IMR-90 (cell line): ENCODE data around the gene IER5. TPM values are rescaled to one million over a fixed set of nuclear protein-coding genes. Genes with fewer than 3 reads are reported as not detected.

Experiments
- ATAC-seq: fragments of 200-7000 bp; cut with Tn5 transposase; 2 replicates; pipeline ENCODE4 v1.9.1; 2020; ENCODE audit warnings: low read depth, mild to moderate bottlenecking, moderate library complexity
- BruUV-seq: library from RNA; stranded (reverse); fragments of 400-500 nt; replicated peaks from 2 replicates; lab custom pipeline; 2021; lab: Mats Ljungman, UMichigan
- CTCF ChIA-PET: fragments of 300-600 bp; formaldehyde crosslinking; extraction: SDS; loops from one replicate; lab custom pipeline; 2021; ENCODE audit warnings: antibody characterized with exemption; lab: Yijun Ruan, JAX
- POLR2A ChIA-PET: fragments of 300-600 bp; sonication (Branson Sonifier 250); formaldehyde crosslinking; loops from one replicate; lab custom pipeline; 2022; ENCODE audit warnings: antibody characterized with exemption; ENCODE audit not compliant: unreplicated experiment; lab: Charles Lee
- DNase-seq: peaks from one replicate; pipeline ENCODE4 v3.0.0; 2013
- H2AFZ ChIP-seq: replicated peaks from 2 replicates; pipeline ENCODE3; 2013; ENCODE audit warnings: low read length, mild to moderate bottlenecking; ENCODE audit not compliant: poor library complexity
- H2AK5ac ChIP-seq: 2 replicates; pipeline ENCODE4 v1.6.1; 2013; ENCODE audit warnings: low read depth, low read length, inconsistent platforms
- H2AK9ac ChIP-seq: replicated peaks from 2 replicates; pipeline ENCODE3; 2013; ENCODE audit warnings: mild to moderate bottlenecking, low read depth, low read length, moderate library complexity; ENCODE audit not compliant: poor library complexity
- H2BK120ac ChIP-seq: 2 replicates; pipeline ENCODE4 v1.6.1; 2013; ENCODE audit warnings: low read depth, low read length, inconsistent platforms
- H2BK15ac ChIP-seq: 3 replicates; pipeline ENCODE4 v1.6.1; 2013; ENCODE audit warnings: low read depth, low read length, inconsistent platforms
- H2BK20ac ChIP-seq: 2 replicates; pipeline ENCODE4 v1.6.1; 2013; ENCODE audit warnings: low read depth, mild to moderate bottlenecking, inconsistent platforms, low read length, moderate library complexity
- H2BK5ac ChIP-seq: 2 replicates; pipeline ENCODE4 v1.6.1; 2013; ENCODE audit warnings: mild to moderate bottlenecking, low read depth, low read length, inconsistent platforms; ENCODE audit not compliant: poor library complexity, severe bottlenecking
- H3K14ac ChIP-seq: replicated peaks from 2 replicates; pipeline ENCODE4 v1.6.1; 2013; ENCODE audit warnings: low read depth, low read length, inconsistent platforms
- H3K18ac ChIP-seq: 2 replicates; pipeline ENCODE4 v1.6.1; 2013; ENCODE audit warnings: low read depth, low read length, control low read depth
- H3K23ac ChIP-seq: 2 replicates; pipeline ENCODE4 v1.6.1; 2013; ENCODE audit warnings: low read depth, low read length, inconsistent platforms
- H3K27ac ChIP-seq: 2 replicates; pipeline ENCODE4 v1.5.1; 2013; ENCODE audit warnings: mild to moderate bottlenecking, control low read depth, low read length; ENCODE audit not compliant: insufficient read depth
- H3K27me3 ChIP-seq: 2 replicates; pipeline ENCODE4 v1.6.1; 2013; ENCODE audit warnings: low read length; ENCODE audit not compliant: control insufficient read depth, insufficient read depth
- H3K36me3 ChIP-seq: 2 replicates; pipeline ENCODE4 v1.6.1; 2013; ENCODE audit warnings: low read length, mixed read lengths; ENCODE audit not compliant: control insufficient read depth, insufficient read depth
- H3K4ac ChIP-seq: 2 replicates; pipeline ENCODE4 v1.6.1; 2013; ENCODE audit warnings: low read depth, low read length, inconsistent platforms
- H3K4me1 ChIP-seq: 2 replicates; pipeline ENCODE4 v1.6.1; 2013; ENCODE audit warnings: low read length, mixed read lengths; ENCODE audit not compliant: control insufficient read depth, insufficient read depth
- H3K4me2 ChIP-seq: 2 replicates; pipeline ENCODE4 v1.6.1; 2013; ENCODE audit warnings: low read depth, mild to moderate bottlenecking, control low read depth, low read length, moderate library complexity
- H3K4me3 ChIP-seq: 2 replicates; pipeline ENCODE4 v1.5.1; 2013; ENCODE audit warnings: low read depth, mild to moderate bottlenecking, control low read depth, low read length, moderate library complexity; ENCODE audit not compliant: insufficient read depth
- H3K56ac ChIP-seq: 2 replicates; pipeline ENCODE4 v1.6.1; 2013; ENCODE audit warnings: low read length, inconsistent platforms; ENCODE audit not compliant: insufficient read depth; ENCODE audit errors: extremely low read depth
- H3K79me1 ChIP-seq, 2 experiments: 2 replicates each; pipeline ENCODE4 v1.6.1; 2013; ENCODE audit warnings: low read length in 2 of 2, inconsistent platforms in 1 of 2, low read depth in 1 of 2
- H3K9ac ChIP-seq: 2 replicates; pipeline ENCODE4 v1.6.1; 2013; ENCODE audit warnings: low read depth, low read length, control low read depth
- H3K9me1 ChIP-seq: 2 replicates; pipeline ENCODE4 v1.6.1; 2013; ENCODE audit warnings: low read length, inconsistent platforms; ENCODE audit not compliant: insufficient read depth
- H3K9me3 ChIP-seq: 2 replicates; pipeline ENCODE4 v1.6.1; 2013; ENCODE audit warnings: low read length; ENCODE audit not compliant: control insufficient read depth, insufficient read depth
- H4K20me1 ChIP-seq: 2 replicates; pipeline ENCODE4 v1.6.1; 2013; ENCODE audit warnings: low read length, inconsistent platforms; ENCODE audit not compliant: insufficient read depth
- H4K5ac ChIP-seq: 2 replicates; pipeline ENCODE4 v1.6.1; 2013; ENCODE audit warnings: mild to moderate bottlenecking, low read depth, low read length, control low read depth
- H4K8ac ChIP-seq, 2 experiments: 2 replicates each; pipeline ENCODE4 v1.6.1; 2013; ENCODE audit warnings: low read depth in 2 of 2, low read length in 2 of 2, control low read depth in 1 of 2, inconsistent platforms in 1 of 2
- H4K91ac ChIP-seq: 2 replicates; pipeline ENCODE4 v1.6.1; 2013; ENCODE audit warnings: low read depth, low read length, inconsistent platforms; ENCODE audit not compliant: insufficient read depth
- BHLHE40 ChIP-seq: fragments of 150-350 bp; IDR thresholded peaks from 2 replicates; pipeline ENCODE4 v1.6.1; 2016; ENCODE audit warnings: mild to moderate bottlenecking, low read depth, low read length
- CEBPB ChIP-seq: IDR thresholded peaks from 2 replicates; pipeline ENCODE4 v1.6.1; 2012; ENCODE audit warnings: low read depth, low read length, improper control_type of control experiment
- ELK1 ChIP-seq: fragments of 150-350 bp; IDR thresholded peaks from 2 replicates; pipeline ENCODE4 v1.6.1; 2016; ENCODE audit warnings: low read depth, mild to moderate bottlenecking, low read length, moderate library complexity, borderline replicate concordance
- FOS ChIP-seq: fragments of 150-350 bp; IDR thresholded peaks from 2 replicates; pipeline ENCODE4 v1.6.1; 2016; ENCODE audit warnings: low read depth, low read length
- MXI1 ChIP-seq: IDR thresholded peaks from 2 replicates; pipeline ENCODE4 v1.6.1; 2012; ENCODE audit warnings: low read depth, mild to moderate bottlenecking, low read length, moderate library complexity, borderline replicate concordance
- SMC3 ChIP-seq: fragments of 150-350 bp; IDR thresholded peaks from 2 replicates; pipeline ENCODE4 v1.6.1; 2016; ENCODE audit warnings: low read depth, mild to moderate bottlenecking, antibody characterized with exemption, low read length, moderate library complexity
- WGBS, 2 experiments: methylation state at CpG; one replicate each; pipeline versions ENCODE4 v1.1.5 to v1.1.7; 2013; ENCODE audit warnings: missing lambda C conversion rate in 2 of 2; ENCODE audit not compliant: insufficient read length in 1 of 2; ENCODE audit errors: extremely low coverage in 2 of 2; 5-methylcytosine and 5-hydroxymethylcytosine counted together
- dilution Hi-C: fragments of 300-500 bp; cut with HindIII; formaldehyde crosslinking; loops from one replicate; pipeline ENCODE4 v1.14.3; 2018; ENCODE audit warnings: low sequenced_read_pairs; ENCODE audit not compliant: unreplicated experiment
- in situ Hi-C: fragments of 300-500 bp; cut with MboI; formaldehyde crosslinking; loops from 3 replicates; pipeline ENCODE4 v1.14.3; 2019; ENCODE audit warnings: low sequenced_read_pairs, inconsistent platforms, mixed read lengths
- intact Hi-C: fragments of 100-400 bp; cut with micrococcal nuclease; formaldehyde crosslinking; loops from 2 replicates; pipeline ENCODE4 v1.10.0; 2022
- polyA plus RNA-seq, 3 experiments: library from polyadenylated mRNA; depleted of rRNA; stranded (reverse); fragments of >200 nt; gene quantifications; 2 replicates each; pipeline ENCODE4 v1.2.3, GENCODE V29; 2012; ENCODE audit warnings: low replicate concordance in 1 of 3
- total RNA-seq: library from RNA; depleted of rRNA; stranded (reverse); fragments of >200 nt; gene quantifications from 2 replicates; pipeline ENCODE4 v1.2.3, GENCODE V29; 2012

IER5 gene
- total and polyA plus RNA-seq, 2 of the 4 experiments (the other 2 are of a cell fraction) = 15.8 to 27.1 TPM

GRCh38 chr1:181116819-181117390 is 28.4 kb downstream of the IER5 start:
- ATAC-seq (no peak), DNase-seq (no peak)
- no peak overlapping the region for H2BK5ac ChIP-seq
- no peak overlapping the region for H3K18ac ChIP-seq
- H4K91ac ChIP-seq = peak overlapping the region; percentile 48; the same call in 1 of the 2 replicates
- H2BK15ac ChIP-seq = peak overlapping the region; percentile 69; the same call in 2 of the 3 replicates
- H3K27me3 ChIP-seq = no peaks in the 10 kb centered on the region
- peaks cover 24% of the 10 kb centered on the region for H3K9me1 ChIP-seq
- no peak overlapping the region for H4K5ac ChIP-seq
- POLR2A ChIA-PET = interaction anchor here (0.5 to 1.0 kb wide), 2 partner anchors 11 to 217 kb away, joined by 3 read pairs; no protein-coding TSS in a partner anchor
- no peak overlapping the region for H3K27ac ChIP-seq
- dilution Hi-C loops (no loop called here), intact Hi-C loops (no loop called here), in situ Hi-C loops (no loop called here)
- H2BK20ac ChIP-seq = 0 out of 2 replicates have a peak overlapping the region, but pooled peaks have one; percentile 16
- H2AK5ac ChIP-seq = peak overlapping the region; percentile 92; the same call in 1 of the 2 replicates
- TF ChIP-seq SMC3 = no peak
- no peak for TF ChIP-seq FOS
- TF ChIP-seq MXI1 = no peak
- TF ChIP-seq ELK1 = no peak
- TF ChIP-seq CEBPB = no peak
- TF ChIP-seq BHLHE40 = no peak
- H3K23ac ChIP-seq = no peak overlapping the region
- H3K79me1 ChIP-seq = peaks cover 0 to 8% of the 10 kb centered on the region in 2 experiments; a peak in 2 of 4 replicates
- H3K9me3 ChIP-seq = no peaks in the 10 kb centered on the region
- H3K4me2 ChIP-seq = no peak overlapping the region
- no peak overlapping the region for H3K9ac ChIP-seq
- H4K8ac ChIP-seq = no peak overlapping the region
- H3K56ac ChIP-seq = no peak overlapping the region
- H3K14ac ChIP-seq = no peak overlapping the region; the same call in 1 of the 2 replicates
- peak overlapping the region; percentile 84 for H2AFZ ChIP-seq
- peaks cover 28% of the 10 kb centered on the region for H3K4me1 ChIP-seq
- no peak overlapping the region for H3K4me3 ChIP-seq
- no peaks in the 10 kb centered on the region; the same call in 1 of the 2 replicates for H4K20me1 ChIP-seq
- no CpG with 5 or more reads among the region's 3 CpGs for WGBS, 2 experiments
- no peaks in the 10 kb centered on the region for H3K36me3 ChIP-seq
- peak overlapping the region; percentile 74; the same call in 1 of the 2 replicates for H3K4ac ChIP-seq
- BruUV-seq = no TSS peak
- H2AK9ac ChIP-seq = peak overlapping the region; percentile 22
- H2BK120ac ChIP-seq = no peak overlapping the region
- CTCF ChIA-PET = interaction anchor here (0.9 kb wide), 1 partner anchor 24 kb away, joined by 3 read pairs; no protein-coding TSS in a partner anchor
